Endothelial cell of umbilical vein (primary cell): ENCODE data around the gene RBM42.

Experiments
- CTCF ChIP-seq, 2 donors: IDR thresholded peaks; 1 replicate in 1 of 2; 2 replicates in 1 of 2; pipeline ENCODE4 v1.5.1; 2011; ENCODE audit warnings: low read length in 2 of 2, mild to moderate bottlenecking in 2 of 2, moderate library complexity in 2 of 2, control low read depth in 1 of 2, inconsistent platforms in 1 of 2, low read depth in 1 of 2; ENCODE audit not compliant: insufficient read depth in 1 of 2; ENCODE audit errors: extremely low read depth in 1 of 2
- EZH2 ChIP-seq: IDR thresholded peaks from 2 replicates; pipeline ENCODE4 v1.6.1; 2012; ENCODE audit warnings: borderline replicate concordance, low read depth, mild to moderate bottlenecking, moderate library complexity, low read length, inconsistent platforms; ENCODE audit not compliant: severe bottlenecking
- MYC ChIP-seq: IDR thresholded peaks from one replicate; pipeline ENCODE4 v1.6.1; 2011; ENCODE audit warnings: mild to moderate bottlenecking, low read depth, low read length

GRCh38 chr19:35669566-35669965 is 40.7 kb downstream of the RBM42 start:
- TF ChIP-seq EZH2, result no peak
- no peak for TF ChIP-seq CTCF (IDR thresholded peaks at IDR 0.05; ENCODE audit: extremely low read depth in 1 of 2, insufficient read depth in 1 of 2, low read depth in 1 of 2, low read length in 2 of 2)
- no peak for TF ChIP-seq MYC
